ENCODE results near the gene CDH12. TPM values are rescaled to one million over a fixed set of nuclear protein-coding genes. Genes with fewer than 3 reads are reported as not detected.

The CDH12 gene
- total RNA-seq, 1 donor from 2014 or later, result not detected

DNA sequence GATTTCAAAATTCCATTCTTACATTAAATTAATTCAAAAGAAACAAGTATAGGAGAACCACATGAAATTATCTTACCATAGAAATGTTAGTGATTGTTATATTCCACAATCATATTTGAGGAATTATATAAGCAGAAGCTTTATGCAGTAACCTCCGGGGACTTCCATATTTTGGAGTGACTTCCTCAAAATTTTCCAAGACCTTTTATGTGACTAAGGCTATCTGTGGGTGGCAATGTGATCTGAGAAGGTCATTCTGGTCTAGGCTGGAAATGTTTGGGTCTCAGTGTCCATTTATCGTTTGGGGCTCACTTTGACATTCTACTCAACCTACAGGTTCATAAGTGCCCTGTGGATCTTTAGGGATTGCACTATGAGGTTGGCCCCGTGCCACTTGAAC lies 776.6 kb downstream of the CDH12 start:
- intact Hi-C loops (cut with DNase I), result no loop called here
- no peak overlapping the region for H3K27ac ChIP-seq
- no peak for DNase-seq (ENCODE audit: extremely low spot score in 2 of 2)
- H3K9me3 ChIP-seq, result no peaks in the 10 kb centered on the region
- TF ChIP-seq, protein P1, sequence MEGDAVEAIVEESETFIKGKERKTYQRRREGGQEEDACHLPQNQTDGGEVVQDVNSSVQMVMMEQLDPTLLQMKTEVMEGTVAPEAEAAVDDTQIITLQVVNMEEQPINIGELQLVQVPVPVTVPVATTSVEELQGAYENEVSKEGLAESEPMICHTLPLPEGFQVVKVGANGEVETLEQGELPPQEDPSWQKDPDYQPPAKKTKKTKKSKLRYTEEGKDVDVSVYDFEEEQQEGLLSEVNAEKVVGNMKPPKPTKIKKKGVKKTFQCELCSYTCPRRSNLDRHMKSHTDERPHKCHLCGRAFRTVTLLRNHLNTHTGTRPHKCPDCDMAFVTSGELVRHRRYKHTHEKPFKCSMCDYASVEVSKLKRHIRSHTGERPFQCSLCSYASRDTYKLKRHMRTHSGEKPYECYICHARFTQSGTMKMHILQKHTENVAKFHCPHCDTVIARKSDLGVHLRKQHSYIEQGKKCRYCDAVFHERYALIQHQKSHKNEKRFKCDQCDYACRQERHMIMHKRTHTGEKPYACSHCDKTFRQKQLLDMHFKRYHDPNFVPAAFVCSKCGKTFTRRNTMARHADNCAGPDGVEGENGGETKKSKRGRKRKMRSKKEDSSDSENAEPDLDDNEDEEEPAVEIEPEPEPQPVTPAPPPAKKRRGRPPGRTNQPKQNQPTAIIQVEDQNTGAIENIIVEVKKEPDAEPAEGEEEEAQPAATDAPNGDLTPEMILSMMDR (IDR thresholded peaks at IDR 0.05), result no peak
- TF ChIP-seq POLR2A (IDR thresholded peaks at IDR 0.05) (no peak), POLR2AphosphoS5 (IDR thresholded peaks at IDR 0.05; ENCODE audit: insufficient read depth in 1 of 2, low read depth in 1 of 2) (no peak)
- no peaks in the 10 kb centered on the region for H3K27me3 ChIP-seq
- H3K36me3 ChIP-seq, result no peaks in the 10 kb centered on the region
- H3K4me1 ChIP-seq, result no peaks in the 10 kb centered on the region
- no peak overlapping the region for H3K4me3 ChIP-seq

DNA sequence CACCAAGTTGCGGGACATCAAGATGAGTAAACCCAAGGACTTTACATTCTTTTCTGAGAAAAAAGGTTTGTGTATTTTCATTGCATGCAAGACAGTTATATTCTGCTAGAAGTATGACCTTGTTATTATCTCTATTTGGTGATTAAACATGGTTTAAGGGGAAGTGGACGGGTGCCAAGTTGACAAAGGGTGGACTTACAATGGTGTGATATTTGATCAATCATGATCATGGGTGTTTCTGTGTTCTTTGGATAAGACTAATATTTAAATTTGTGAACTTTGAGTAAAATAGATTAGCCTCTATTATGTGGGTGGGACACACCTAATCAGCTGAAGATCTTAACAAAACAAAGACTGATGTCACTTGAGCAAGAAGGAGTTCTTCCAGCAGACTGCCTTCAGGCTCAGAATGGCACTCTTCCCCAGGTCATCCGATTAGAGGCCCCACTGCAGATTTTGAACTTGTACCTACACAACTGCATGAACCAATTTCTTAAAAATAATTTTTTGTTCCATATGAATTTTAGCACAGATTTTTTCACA lies 782.9 kb downstream of the CDH12 start:
- H3K9me3 ChIP-seq, result no peaks in the 10 kb centered on the region
- TF ChIP-seq POLR2A (IDR thresholded peaks at IDR 0.05), result no peak
- TF ChIP-seq, protein P1 (IDR thresholded peaks at IDR 0.05), result no peak
- TF ChIP-seq POLR2AphosphoS5 (IDR thresholded peaks at IDR 0.05; ENCODE audit: insufficient read depth in 1 of 2, low read depth in 1 of 2), result no peak
- H3K4me1 ChIP-seq, result no peaks in the 10 kb centered on the region
- no peaks in the 10 kb centered on the region for H3K27me3 ChIP-seq
- H3K36me3 ChIP-seq, result no peaks in the 10 kb centered on the region
- no peak overlapping the region for H3K4me3 ChIP-seq
- intact Hi-C loops (cut with DNase I), result no loop called here
- no peak for DNase-seq (ENCODE audit: extremely low spot score in 2 of 2)
- no peak overlapping the region for H3K27ac ChIP-seq

DNA sequence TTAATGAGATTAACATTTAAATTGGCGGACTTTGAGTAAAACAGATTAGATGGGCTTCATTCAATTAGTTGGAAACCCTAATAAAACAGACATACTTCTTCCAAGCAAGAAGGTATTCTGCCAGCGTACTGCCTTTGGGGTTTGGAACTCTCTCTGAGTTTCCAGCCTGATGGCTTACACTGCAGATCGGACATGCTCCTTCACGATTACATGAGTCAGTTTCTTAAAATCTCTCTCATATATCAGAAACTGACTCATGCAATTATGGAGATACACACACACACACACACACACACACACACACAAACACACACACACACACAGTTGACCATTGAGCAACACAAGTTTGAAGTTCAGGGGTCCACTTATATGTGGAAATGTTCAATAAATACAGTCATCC lies 789.4 kb downstream of the CDH12 start:
- H3K4me1 ChIP-seq, result no peaks in the 10 kb centered on the region
- no peaks in the 10 kb centered on the region for H3K27me3 ChIP-seq
- intact Hi-C loops (cut with DNase I), result no loop called here
- TF ChIP-seq POLR2AphosphoS5 (IDR thresholded peaks at IDR 0.05; ENCODE audit: insufficient read depth in 1 of 2, low read depth in 1 of 2), result no peak
- no peak for TF ChIP-seq POLR2A (IDR thresholded peaks at IDR 0.05)
- TF ChIP-seq, protein P1 (IDR thresholded peaks at IDR 0.05), result no peak
- H3K4me3 ChIP-seq, result no peak overlapping the region
- H3K36me3 ChIP-seq, result no peaks in the 10 kb centered on the region
- no peaks in the 10 kb centered on the region for H3K9me3 ChIP-seq
- no peak for DNase-seq (ENCODE audit: extremely low spot score in 2 of 2)
- no peak overlapping the region for H3K27ac ChIP-seq

DNA sequence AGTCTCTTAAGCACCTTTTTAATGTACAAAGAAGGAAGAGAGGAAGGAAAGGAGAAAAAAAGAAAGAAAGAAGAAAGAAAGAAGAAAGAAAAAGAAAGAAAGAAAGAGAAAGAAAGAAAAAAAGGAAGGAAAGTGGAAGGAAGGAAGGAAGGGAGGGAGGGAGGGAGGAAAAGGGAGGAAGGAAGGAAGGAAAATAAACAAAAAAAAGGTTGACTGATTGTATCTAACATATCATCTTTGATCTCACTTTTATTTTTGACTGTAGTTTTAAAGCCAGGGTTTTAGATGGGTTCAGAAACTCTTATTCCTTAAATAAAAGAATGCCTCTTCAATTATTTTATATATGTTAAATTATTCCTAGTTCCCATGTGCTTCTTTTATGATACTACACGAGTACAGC lies 794.5 kb downstream of the CDH12 start:
- no peak for DNase-seq (ENCODE audit: extremely low spot score in 2 of 2)
- no peak overlapping the region for H3K27ac ChIP-seq
- intact Hi-C loops (cut with DNase I), result no loop called here
- H3K36me3 ChIP-seq, result no peaks in the 10 kb centered on the region
- H3K4me1 ChIP-seq, result no peaks in the 10 kb centered on the region
- TF ChIP-seq, protein P1 (IDR thresholded peaks at IDR 0.05), result no peak
- TF ChIP-seq POLR2A (IDR thresholded peaks at IDR 0.05) (no peak), POLR2AphosphoS5 (IDR thresholded peaks at IDR 0.05; ENCODE audit: insufficient read depth in 1 of 2, low read depth in 1 of 2) (no peak)
- no peak overlapping the region for H3K4me3 ChIP-seq
- H3K9me3 ChIP-seq, result no peaks in the 10 kb centered on the region
- H3K27me3 ChIP-seq, result no peaks in the 10 kb centered on the region

DNA sequence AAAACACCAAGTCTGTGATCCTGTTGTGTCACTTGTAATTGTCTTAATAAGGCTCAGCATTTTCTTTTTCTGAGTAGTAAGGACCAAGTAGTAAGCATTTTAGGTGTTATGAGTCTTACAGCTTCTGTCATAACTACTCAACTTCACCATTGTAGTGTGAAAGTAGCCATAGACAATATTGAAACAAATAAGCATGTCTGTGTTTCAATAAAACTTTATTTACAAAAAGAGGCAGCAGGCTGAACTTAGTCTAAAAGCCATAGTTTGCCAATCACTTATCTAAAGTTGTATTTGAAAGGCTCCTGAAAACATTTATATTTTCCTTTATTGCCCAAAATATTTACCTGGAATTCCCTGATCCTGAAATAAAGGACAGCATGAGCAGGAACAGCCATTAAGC lies 796.1 kb downstream of the CDH12 start:
- H3K36me3 ChIP-seq, result no peaks in the 10 kb centered on the region
- H3K27ac ChIP-seq, result no peak overlapping the region
- no peak for TF ChIP-seq POLR2AphosphoS5 (IDR thresholded peaks at IDR 0.05; ENCODE audit: insufficient read depth in 1 of 2, low read depth in 1 of 2)
- TF ChIP-seq, protein P1 (IDR thresholded peaks at IDR 0.05), result no peak
- TF ChIP-seq POLR2A (IDR thresholded peaks at IDR 0.05), result no peak
- no peaks in the 10 kb centered on the region for H3K9me3 ChIP-seq
- H3K27me3 ChIP-seq, result no peaks in the 10 kb centered on the region
- intact Hi-C loops (cut with DNase I), result no loop called here
- H3K4me3 ChIP-seq, result no peak overlapping the region
- H3K4me1 ChIP-seq, result no peaks in the 10 kb centered on the region
- no peak for DNase-seq (ENCODE audit: extremely low spot score in 2 of 2)

All from vagina (tissue), 2 donors.